Stimulated activated CD4-positive, alpha-beta T cell treated with anti-CD3 and anti-CD28 coated beads, Interleukin-12 subunit alpha, Interleukin-12 subunit beta, amount 100 ng/mL, for 24 hours (primary cell): ENCODE data around the gene RANBP17.

Experiments used
- DNase-seq, 2 experiments: peaks; one replicate each; pipeline ENCODE4 v3.0.0-alpha.2; 2020; ENCODE audit warnings: low read depth in 2 of 2

RANBP17 gene

DNA sequence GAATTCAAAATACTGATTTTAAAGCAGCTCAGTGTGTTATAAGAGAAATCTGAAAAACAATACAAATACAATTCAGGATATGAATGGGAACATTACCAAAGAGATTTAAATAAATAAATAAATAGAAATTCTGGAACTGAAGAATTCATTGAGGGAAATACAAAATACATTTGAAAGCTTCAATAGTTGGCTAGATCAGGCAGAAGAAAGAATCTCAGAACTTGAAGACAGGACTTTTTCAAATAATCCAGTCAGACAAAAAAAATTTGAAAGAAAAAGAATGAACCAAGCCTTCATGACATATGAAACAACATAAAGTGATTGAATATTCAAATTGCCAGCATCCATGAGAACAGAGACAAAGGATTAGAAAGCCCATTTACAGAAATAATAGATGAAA lies 387.6 kb downstream of the RANBP17 start:
- DNase-seq, result no peak

- no peak for DNase-seq
Measured at GRCh38 chr5:171250738-171251137, 388.9 kb downstream of the RANBP17 start.

DNA sequence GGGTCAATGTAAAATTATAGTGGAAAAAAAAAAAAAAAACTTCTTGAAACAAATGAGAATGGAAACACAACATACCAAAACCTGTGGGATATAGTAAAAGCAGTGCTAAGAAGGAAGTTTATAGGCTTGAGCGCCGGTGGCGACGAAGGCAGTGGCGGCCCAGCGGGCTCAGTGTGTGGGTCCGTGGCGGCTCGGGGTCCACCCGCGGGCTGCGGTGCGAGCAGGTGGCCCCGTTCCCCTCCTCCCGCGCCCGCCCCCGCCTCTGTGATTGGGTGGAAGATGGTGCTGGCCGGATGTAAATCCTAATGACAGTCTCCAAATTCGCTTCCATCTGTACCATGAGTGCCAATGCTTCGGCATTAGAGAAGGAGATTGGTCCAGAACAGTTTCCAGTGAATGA lies 389.7 kb downstream of the RANBP17 start:
- no peak for DNase-seq

- DNase-seq, result no peak
Measured at GRCh38 chr5:171252674-171253073, 390.9 kb downstream of the RANBP17 start.

GRCh38 chr5:171258737-171259415 lies 397.1 kb downstream of the RANBP17 start:
- DNase-seq, result no peak

GRCh38 chr5:171261361-171261760 lies 399.5 kb downstream of the RANBP17 start:
- no peak for DNase-seq

DNA sequence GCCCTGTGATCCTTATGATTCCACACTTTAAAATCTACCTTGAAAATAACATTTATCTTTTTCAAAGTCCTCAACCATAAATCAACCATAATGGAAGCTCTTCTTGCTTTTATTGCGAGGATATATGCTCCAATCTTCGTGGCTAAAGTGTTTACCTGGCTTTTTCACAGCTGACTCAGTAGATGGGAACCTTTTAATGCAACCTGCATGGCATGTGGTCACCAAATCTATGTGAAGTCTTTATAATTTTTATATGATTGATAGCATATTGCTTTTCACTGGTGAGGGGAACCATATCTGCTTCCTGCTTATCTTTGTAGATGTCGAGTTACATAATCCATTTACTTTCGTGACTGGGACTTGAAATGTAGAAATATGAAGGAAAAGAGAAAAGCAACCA lies 400.1 kb downstream of the RANBP17 start:
- DNase-seq, result no peak

DNA sequence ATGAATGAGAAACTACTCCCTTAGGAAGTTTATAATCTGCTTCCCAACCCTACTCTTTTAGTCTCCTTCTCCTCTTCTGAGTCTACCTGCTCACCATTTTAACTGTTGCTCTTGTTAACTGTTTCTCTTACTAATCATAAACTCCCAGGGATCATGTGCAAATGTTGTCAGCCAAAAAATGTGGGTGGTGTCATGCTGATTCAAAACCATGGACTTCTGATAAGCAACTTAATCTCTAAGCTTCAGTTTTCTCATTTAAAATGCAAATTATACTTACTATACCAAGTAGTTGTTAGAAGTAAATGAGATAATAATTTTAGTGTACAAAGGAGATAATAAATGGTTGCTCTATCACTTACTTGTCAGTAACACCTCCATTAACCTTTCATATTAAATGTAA lies 401.4 kb downstream of the RANBP17 start:
- no peak for DNase-seq

DNA sequence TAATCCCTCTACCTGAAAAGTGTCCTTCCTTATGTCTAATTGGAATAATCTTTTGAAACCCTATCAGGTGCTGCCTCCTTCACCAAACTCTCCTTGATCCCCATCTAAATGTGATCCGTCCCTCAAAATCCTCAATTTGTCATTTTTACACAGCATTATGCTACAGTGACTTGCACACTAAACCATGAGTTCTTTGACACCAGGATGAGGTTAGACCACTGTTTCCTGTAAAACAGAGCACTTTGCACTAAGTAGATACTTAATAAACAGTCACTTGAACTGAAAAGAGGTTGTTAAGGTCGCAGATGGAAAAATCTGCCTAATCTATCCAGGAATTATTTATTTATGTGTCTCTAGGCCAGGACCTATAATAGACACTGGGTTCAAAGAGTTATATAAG lies 403.0 kb downstream of the RANBP17 start:
- DNase-seq, result no peak

GRCh38 chr5:171268700-171269620 lies 407.1 kb downstream of the RANBP17 start:
- DNase-seq, result no peak

- DNase-seq, result no peak
Measured at GRCh38 chr5:171269717-171270116, 407.9 kb downstream of the RANBP17 start.

GRCh38 chr5:171270136-171270535 lies 408.3 kb downstream of the RANBP17 start:
- DNase-seq, result no peak

DNA sequence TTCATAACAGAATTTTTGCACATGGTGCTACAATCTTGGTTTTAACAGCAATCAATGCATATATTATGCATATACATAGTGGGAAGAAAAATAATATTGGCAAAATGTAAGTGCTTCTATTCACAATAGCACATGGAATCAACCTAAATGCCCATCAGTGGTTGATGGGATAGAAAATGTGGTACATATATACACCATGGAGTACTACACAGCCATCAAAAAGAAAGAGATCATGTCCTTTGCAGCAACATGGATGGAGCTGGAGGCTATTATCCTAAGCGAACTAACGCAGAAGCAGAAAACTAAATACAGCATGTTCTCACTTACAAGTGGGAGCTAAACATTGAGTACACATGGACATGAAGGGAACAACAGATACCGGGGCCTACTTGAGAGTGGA lies 410.0 kb downstream of the RANBP17 start:
- DNase-seq, result no peak

- no peak for DNase-seq
Measured at GRCh38 chr5:171272996-171273970, 411.5 kb downstream of the RANBP17 start.

DNA sequence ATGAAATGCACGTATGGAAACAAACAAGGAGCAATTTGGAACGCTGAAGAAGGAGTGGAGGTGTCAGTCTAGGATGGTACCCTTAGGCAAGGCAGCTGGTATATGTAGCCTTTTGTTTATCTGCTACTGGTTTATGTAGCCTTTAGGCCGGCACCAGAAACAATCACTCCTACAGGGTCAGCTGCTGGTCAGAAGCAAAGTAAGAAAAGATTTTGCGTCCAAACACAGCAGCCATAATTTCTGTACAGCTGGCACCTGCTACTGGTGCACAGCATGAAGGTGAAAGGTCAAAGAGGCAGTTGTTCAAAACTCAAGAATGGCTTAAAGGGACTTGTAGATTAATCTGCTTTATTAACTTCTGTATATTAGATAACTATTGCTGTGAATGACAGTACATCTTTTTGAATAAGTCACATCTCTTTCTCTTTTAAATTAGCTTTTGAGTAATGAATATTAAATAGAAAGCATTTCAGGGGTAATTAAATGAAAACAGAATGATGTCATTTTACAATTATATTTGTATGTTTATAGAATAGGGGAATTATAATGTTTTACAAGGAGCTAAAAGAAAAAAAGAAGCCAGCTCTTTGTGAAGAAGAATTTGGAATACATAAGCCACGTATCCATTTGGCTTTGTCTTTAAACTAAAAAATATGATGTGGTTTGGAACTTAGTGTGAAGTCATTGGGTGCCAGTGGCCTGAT lies 414.2 kb downstream of the RANBP17 start:
- no peak for DNase-seq

- no peak for DNase-seq
Measured at GRCh38 chr5:171283753-171284152, 421.9 kb downstream of the RANBP17 start.

- DNase-seq, result no peak
Measured at GRCh38 chr5:171285465-171285864, 423.6 kb downstream of the RANBP17 start.

DNA sequence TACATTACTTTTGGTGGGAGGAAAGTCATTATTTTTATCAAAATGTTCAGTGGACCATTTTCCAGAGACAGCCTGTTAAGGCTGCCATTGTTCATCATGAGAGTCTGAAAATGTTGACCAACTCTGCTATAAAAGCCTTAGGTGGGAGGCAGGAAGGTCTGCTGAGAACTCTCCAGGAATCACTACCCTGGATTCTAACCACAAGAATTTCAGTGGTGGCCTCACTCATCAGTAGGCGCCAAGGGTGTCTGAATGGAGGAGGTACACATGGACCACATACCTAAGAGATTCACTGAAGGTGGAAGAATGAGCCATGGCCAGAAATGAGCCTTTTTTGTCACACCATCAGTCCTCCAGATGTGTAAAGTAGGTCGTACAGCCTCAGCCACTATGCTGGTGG lies 426.2 kb downstream of the RANBP17 start:
- DNase-seq, result no peak

- DNase-seq, result no peak
Measured at GRCh38 chr5:171291371-171291770, 429.6 kb downstream of the RANBP17 start.

GRCh38 chr5:171295299-171295698 lies 433.5 kb downstream of the RANBP17 start:
- no peak for DNase-seq

- DNase-seq, result no peak
Measured at GRCh38 chr5:171295801-171296200, 434.0 kb downstream of the RANBP17 start.
